HepG2 (cell line): ENCODE measurements around the gene FHIP2A. TPM values are rescaled to one million over a fixed set of nuclear protein-coding genes. Genes with fewer than 3 reads are reported as not detected.

Experiments
- ATAC-seq: fragments of 200-7000 bp; cut with Tn5 transposase; 3 replicates; pipeline ENCODE4 v1.9.1; 2020; ENCODE audit warnings: mild to moderate bottlenecking, moderate library complexity
- BruUV-seq: library from RNA; stranded (reverse); fragments of 400-500 nt; replicated peaks from 2 replicates; lab custom pipeline; 2021; lab: Mats Ljungman, UMichigan
- CTCF ChIA-PET: fragments of 300-600 bp; formaldehyde crosslinking; extraction: SDS; loops from one replicate; lab custom pipeline; 2021; ENCODE audit warnings: low total read pairs, inconsistent platforms, low intra/inter-chr PET ratio; lab: Yijun Ruan, JAX
- POLR2A ChIA-PET: fragments of 350-600 bp; sonication (Branson Sonifier 250); formaldehyde crosslinking; loops from one replicate; lab custom pipeline; 2020; ENCODE audit warnings: antibody characterized with exemption, inconsistent platforms; lab: Yijun Ruan, JAX
- DNase-seq: peaks from one replicate; pipeline ENCODE4 v3.0.0-alpha.2; 2015; ENCODE audit warnings: low spot score
- FAIRE-seq: peaks from 3 replicates; lab custom pipeline; 2011; peaks lifted over from hg19 to GRCh38; lab: Jason Lieb, UNC
- H2AFZ ChIP-seq: one replicate; pipeline ENCODE4 v1.6.1; 2011; ENCODE audit warnings: low read length, inconsistent platforms
- H3K27ac ChIP-seq: fragments of 300-600 bp; 3 replicates; pipeline ENCODE4 v1.8.0; 2011; ENCODE audit warnings: mixed run types, mild to moderate bottlenecking, mixed read lengths, low read length, inconsistent platforms; ENCODE audit not compliant: insufficient read depth; ENCODE audit errors: extremely low read length
- H3K27me3 ChIP-seq, 2 experiments: fragments of 200-600 bp in 1 of 2; 2 replicates in 1 of 2; 3 replicates in 1 of 2; pipeline versions ENCODE4 v1.6.0 to v1.8.0; 2011; ENCODE audit warnings: low read length in 2 of 2, mild to moderate bottlenecking in 2 of 2, moderate library complexity in 2 of 2, inconsistent platforms in 1 of 2; ENCODE audit not compliant: insufficient read depth in 2 of 2, control insufficient read depth in 1 of 2
- H3K36me3 ChIP-seq, 2 experiments: fragments of 200-600 bp in 1 of 2; replicated peaks in 1 of 2; 2 replicates in 1 of 2; 3 replicates in 1 of 2; pipeline versions ENCODE4 v1.5.1 to v1.8.0; 2011; ENCODE audit warnings: low read length in 2 of 2, inconsistent platforms in 1 of 2; ENCODE audit not compliant: insufficient read depth in 2 of 2, control insufficient read depth in 1 of 2
- H3K4me1 ChIP-seq: 2 replicates; pipeline ENCODE4 v1.5.1; 2012; ENCODE audit warnings: low read length, inconsistent platforms; ENCODE audit not compliant: insufficient read depth
- H3K4me2 ChIP-seq: 2 replicates; pipeline ENCODE4 v1.6.0; 2011; ENCODE audit warnings: low read depth, low read length, inconsistent platforms
- H3K4me3 ChIP-seq, 3 experiments: fragments of 200-600 bp in 1 of 3; sonication (generic), shearing (Covaris generic) in 1 of 3; replicated peaks in 1 of 3; 2 replicates each; pipeline ENCODE4 v1.5.1; 2011 to 2016; ENCODE audit warnings: low read length in 3 of 3, inconsistent platforms in 2 of 3, low read depth in 2 of 3, mild to moderate bottlenecking in 2 of 3, control low read depth in 1 of 3, mixed read lengths in 1 of 3; ENCODE audit not compliant: insufficient read depth in 1 of 3
- H3K79me2 ChIP-seq: one replicate; pipeline ENCODE4 v1.6.1; 2011; ENCODE audit warnings: low read length, inconsistent platforms; ENCODE audit not compliant: insufficient read depth
- H3K9ac ChIP-seq: 2 replicates; pipeline ENCODE4 v1.6.0; 2011; ENCODE audit warnings: mild to moderate bottlenecking, low read depth, low read length, inconsistent platforms; ENCODE audit not compliant: insufficient read depth
- H3K9me3 ChIP-seq: 2 replicates; pipeline ENCODE4 v1.5.1; 2012; ENCODE audit warnings: mild to moderate bottlenecking, low read length
- H4K20me1 ChIP-seq: 2 replicates; pipeline ENCODE4 v1.6.0; 2011; ENCODE audit warnings: inconsistent platforms, mild to moderate bottlenecking, low read length, moderate library complexity; ENCODE audit not compliant: insufficient read depth
- ATF7 ChIP-seq, 2 experiments: fragments of 450-650 bp in 1 of 2; sonication (generic) in 1 of 2; formaldehyde crosslinking in 1 of 2; IDR thresholded peaks; 2 replicates each; pipeline versions ENCODE4 v1.4.0 to v1.6.1; 2016 to 2020; ENCODE audit warnings: antibody characterized with exemption in 1 of 2, mild to moderate bottlenecking in 1 of 2, missing genetic modification reagents in 1 of 2
- GLI4 ChIP-seq: sonication (generic); formaldehyde crosslinking; IDR thresholded peaks from 2 replicates; pipeline ENCODE4 v1.5.1; 2020; ENCODE audit warnings: missing genetic modification reagents, mild to moderate bottlenecking, moderate library complexity, borderline replicate concordance
- NFYB ChIP-seq: sonication (generic); formaldehyde crosslinking; IDR thresholded peaks from 2 replicates; pipeline ENCODE4 v1.4.0; 2020; ENCODE audit warnings: missing genetic modification reagents
- PHF5A ChIP-seq: IDR thresholded peaks from one replicate; pipeline ENCODE4 v1.6.1; 2018; ENCODE audit warnings: low read depth, missing genetic modification reagents; ENCODE audit not compliant: unreplicated experiment
- ZNF124 ChIP-seq: sonication (generic); formaldehyde crosslinking; IDR thresholded peaks from 2 replicates; pipeline ENCODE4 v1.4.0; 2020; ENCODE audit warnings: missing genetic modification reagents
- ZNF224 ChIP-seq: sonication (generic); formaldehyde crosslinking; IDR thresholded peaks from 2 replicates; pipeline ENCODE4 v1.5.0; 2020; ENCODE audit warnings: mild to moderate bottlenecking, missing genetic modification reagents
- ZNF337 ChIP-seq: sonication (generic); formaldehyde crosslinking; IDR thresholded peaks from 2 replicates; pipeline ENCODE4 v1.5.1; 2020; ENCODE audit warnings: missing genetic modification reagents, low read depth, mild to moderate bottlenecking, borderline replicate concordance
- ZNF34 ChIP-seq: sonication (generic); formaldehyde crosslinking; IDR thresholded peaks from 2 replicates; pipeline ENCODE4 v1.4.0; 2020; ENCODE audit warnings: mild to moderate bottlenecking, missing genetic modification reagents, borderline replicate concordance
- ZNF530 ChIP-seq: sonication (generic); formaldehyde crosslinking; IDR thresholded peaks from 2 replicates; pipeline ENCODE4 v1.5.0; 2020; ENCODE audit warnings: low read depth, mild to moderate bottlenecking, missing genetic modification reagents
- WGBS: methylation state at CpG from one replicate; pipeline ENCODE4 v1.1.6; 2017; ENCODE audit warnings: low lambda C conversion rate; 5-methylcytosine and 5-hydroxymethylcytosine counted together
- in situ Hi-C: cut with HindIII; loops from 2 replicates; pipeline ENCODE4 v1.10.0; 2017; ENCODE audit warnings: low pct_unique_long_range_greater_than_20kb; ENCODE audit not compliant: extremely low pct_ligation_motif_present
- intact Hi-C: fragments of 100-400 bp; cut with micrococcal nuclease; formaldehyde crosslinking; loops from one replicate; pipeline ENCODE4 v1.10.0; 2022; ENCODE audit not compliant: unreplicated experiment
- polyA plus RNA-seq, 8 experiments: library from polyadenylated mRNA; depleted of rRNA in 3 of 8; stranded (reverse) in 7 of 8; unstranded in 1 of 8; fragments of >200 nt; fragmentation: Illumina TruSeq in 4 of 8; extraction: Trizol in 4 of 8; gene quantifications; 2 replicates each; pipeline versions ENCODE4 v1.2.1 to v1.2.3, GENCODE V29; 2011 to 2016; ENCODE audit warnings: low read depth in 4 of 8, missing spikeins in 1 of 8, mixed read lengths in 1 of 8; ENCODE audit not compliant: insufficient read depth in 1 of 8
- total RNA-seq, 5 experiments: library from RNA; depleted of rRNA; stranded (reverse); fragments of >200 nt; fragmentation: Illumina TruSeq; extraction: Trizol; gene quantifications; 2 replicates each; pipeline ENCODE4 v1.2.3, GENCODE V29; 2016; ENCODE audit warnings: low read depth in 1 of 5
- TF ChIP-seq, protein P1 (sequence below): sonication (generic); formaldehyde crosslinking; IDR thresholded peaks from 2 replicates; pipeline ENCODE4 v1.8.1; 2023; ENCODE audit warnings: missing genetic modification reagents, mild to moderate bottlenecking, borderline replicate concordance
- TF ChIP-seq, protein P2 (sequence below): sonication (generic); formaldehyde crosslinking; IDR thresholded peaks from 2 replicates; pipeline ENCODE4 v1.4.0; 2020; ENCODE audit warnings: missing genetic modification reagents
- TF ChIP-seq, protein P3 (sequence below): sonication (generic); formaldehyde crosslinking; IDR thresholded peaks from 2 replicates; pipeline ENCODE4 v1.4.0; 2020; ENCODE audit warnings: mild to moderate bottlenecking, missing genetic modification reagents

The FHIP2A gene
- total and polyA plus RNA-seq, 2 of the 13 experiments (the other 11 are each of a cell fraction or from before 2014, with no cell fraction given): 6.5 to 8.3 TPM

DNA sequence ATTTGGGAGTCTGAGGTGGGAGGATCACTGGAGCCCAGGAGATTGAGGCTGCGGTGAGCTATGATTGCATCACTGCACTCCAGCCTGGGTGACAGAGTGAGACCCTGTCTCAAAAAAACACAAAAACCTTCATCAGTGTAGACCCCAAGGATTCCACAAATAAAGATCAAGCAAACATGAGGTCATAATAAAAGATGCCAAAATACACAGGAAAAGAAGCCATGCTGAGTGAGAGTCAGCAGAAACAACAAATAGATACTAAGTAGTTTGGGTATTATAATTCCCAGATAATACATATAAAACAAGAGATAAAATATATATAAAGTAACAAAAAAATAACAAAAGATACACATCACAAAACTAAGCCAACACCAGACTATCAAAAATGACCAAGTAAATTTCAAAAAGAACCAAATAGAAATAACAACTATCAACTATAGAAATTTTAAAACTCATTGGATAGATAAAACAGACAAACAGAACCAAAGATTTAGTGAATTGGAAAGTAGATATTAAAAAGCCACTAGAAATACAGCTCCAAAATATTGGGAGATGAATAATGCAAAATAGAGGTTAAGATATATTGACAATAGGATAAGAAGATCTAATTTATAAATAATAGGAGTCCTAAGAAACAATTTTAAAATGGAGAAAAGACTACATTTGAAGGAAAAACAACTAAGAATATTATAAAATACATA, 48.9 kb upstream of the FHIP2A start:
- Histone ChIP-seq H3K36me3 (no peaks in the 10 kb centered on the region), H3K9me3 (no peaks in the 10 kb centered on the region), H3K79me2 (no peaks in the 10 kb centered on the region), H2AFZ (no peak overlapping the region), H3K27ac (no peak overlapping the region), H3K27me3 (peaks cover 0 to 14% of the 10 kb centered on the region in 2 experiments; a peak in 3 of 5 replicates), H4K20me1 (no peaks in the 10 kb centered on the region), H3K4me3 (no peak overlapping the region), H3K4me1 (0 out of 2 replicates have a peak, but pooled peaks cover under 1% of the 10 kb centered on the region), H3K4me2 (no peak overlapping the region), H3K9ac (no peak overlapping the region)
- ChIA-PET POLR2A (no interaction called here), CTCF (no interaction called here)
- 0% methylated on average over 1 of the region's 1 CpG for WGBS
- ATAC-seq: no peak
- in situ Hi-C loops (no loop called here), intact Hi-C loops (no loop called here)
- FAIRE-seq: no peak
- no peak for DNase-seq
- no TSS peak for BruUV-seq
- no peak for TF ChIP-seq PHF5A (CRISPR knock-in tag)
- peak; percentile 40 for TF ChIP-seq ATF7 (IDR thresholded peaks at IDR 0.05)
- no peak for TF ChIP-seq ATF7 (CRISPR knock-in tag; IDR thresholded peaks at IDR 0.05)

DNA sequence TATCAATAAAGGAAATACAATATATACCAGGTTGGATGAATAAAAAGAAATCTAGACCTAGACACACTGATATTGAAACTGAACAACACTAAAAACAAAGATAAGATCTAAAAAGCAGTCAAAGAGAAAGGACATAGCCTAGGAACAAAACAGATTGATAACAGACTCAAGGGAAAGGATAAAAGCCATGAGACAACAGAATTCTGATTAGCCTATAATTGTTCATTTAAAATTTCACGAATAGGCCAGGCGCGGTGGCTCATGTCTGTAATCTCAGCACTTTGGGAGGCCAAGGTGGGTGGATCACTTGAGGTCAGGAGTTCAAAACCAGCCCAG, 48.4 kb upstream of the FHIP2A start:
- Histone ChIP-seq H3K9ac (no peak overlapping the region), H3K79me2 (no peaks in the 10 kb centered on the region), H3K4me1 (no peaks in the 10 kb centered on the region), H3K4me2 (no peak overlapping the region), H3K9me3 (no peaks in the 10 kb centered on the region), H3K27ac (no peak overlapping the region), H3K36me3 (no peaks in the 10 kb centered on the region), H3K27me3 (peaks cover 0 to 14% of the 10 kb centered on the region in 2 experiments; a peak in 2 of 5 replicates), H2AFZ (no peak overlapping the region), H3K4me3 (no peak overlapping the region), H4K20me1 (no peaks in the 10 kb centered on the region)
- in situ Hi-C loops (no loop called here), intact Hi-C loops (no loop called here)
- 80% methylated on average over 3 of the region's 3 CpGs for WGBS
- POLR2A ChIA-PET: no interaction called here
- CTCF ChIA-PET: no interaction called here
- FAIRE-seq (no peak), ATAC-seq (no peak), DNase-seq (no peak)
- BruUV-seq: no TSS peak
- TF ChIP-seq ZNF224 (no peak), ZNF530 (CRISPR knock-in tag) (no peak), ZNF34 (no peak), ZNF124 (CRISPR knock-in tag) (no peak), NFYB (CRISPR knock-in tag) (no peak), ZNF337 (no peak), GLI4 (CRISPR knock-in tag) (no peak)
- TF ChIP-seq, protein P1, sequence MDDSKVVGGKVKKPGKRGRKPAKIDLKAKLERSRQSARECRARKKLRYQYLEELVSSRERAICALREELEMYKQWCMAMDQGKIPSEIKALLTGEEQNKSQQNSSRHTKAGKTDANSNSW (CRISPR knock-in tag): no peak
- TF ChIP-seq, protein P2, sequence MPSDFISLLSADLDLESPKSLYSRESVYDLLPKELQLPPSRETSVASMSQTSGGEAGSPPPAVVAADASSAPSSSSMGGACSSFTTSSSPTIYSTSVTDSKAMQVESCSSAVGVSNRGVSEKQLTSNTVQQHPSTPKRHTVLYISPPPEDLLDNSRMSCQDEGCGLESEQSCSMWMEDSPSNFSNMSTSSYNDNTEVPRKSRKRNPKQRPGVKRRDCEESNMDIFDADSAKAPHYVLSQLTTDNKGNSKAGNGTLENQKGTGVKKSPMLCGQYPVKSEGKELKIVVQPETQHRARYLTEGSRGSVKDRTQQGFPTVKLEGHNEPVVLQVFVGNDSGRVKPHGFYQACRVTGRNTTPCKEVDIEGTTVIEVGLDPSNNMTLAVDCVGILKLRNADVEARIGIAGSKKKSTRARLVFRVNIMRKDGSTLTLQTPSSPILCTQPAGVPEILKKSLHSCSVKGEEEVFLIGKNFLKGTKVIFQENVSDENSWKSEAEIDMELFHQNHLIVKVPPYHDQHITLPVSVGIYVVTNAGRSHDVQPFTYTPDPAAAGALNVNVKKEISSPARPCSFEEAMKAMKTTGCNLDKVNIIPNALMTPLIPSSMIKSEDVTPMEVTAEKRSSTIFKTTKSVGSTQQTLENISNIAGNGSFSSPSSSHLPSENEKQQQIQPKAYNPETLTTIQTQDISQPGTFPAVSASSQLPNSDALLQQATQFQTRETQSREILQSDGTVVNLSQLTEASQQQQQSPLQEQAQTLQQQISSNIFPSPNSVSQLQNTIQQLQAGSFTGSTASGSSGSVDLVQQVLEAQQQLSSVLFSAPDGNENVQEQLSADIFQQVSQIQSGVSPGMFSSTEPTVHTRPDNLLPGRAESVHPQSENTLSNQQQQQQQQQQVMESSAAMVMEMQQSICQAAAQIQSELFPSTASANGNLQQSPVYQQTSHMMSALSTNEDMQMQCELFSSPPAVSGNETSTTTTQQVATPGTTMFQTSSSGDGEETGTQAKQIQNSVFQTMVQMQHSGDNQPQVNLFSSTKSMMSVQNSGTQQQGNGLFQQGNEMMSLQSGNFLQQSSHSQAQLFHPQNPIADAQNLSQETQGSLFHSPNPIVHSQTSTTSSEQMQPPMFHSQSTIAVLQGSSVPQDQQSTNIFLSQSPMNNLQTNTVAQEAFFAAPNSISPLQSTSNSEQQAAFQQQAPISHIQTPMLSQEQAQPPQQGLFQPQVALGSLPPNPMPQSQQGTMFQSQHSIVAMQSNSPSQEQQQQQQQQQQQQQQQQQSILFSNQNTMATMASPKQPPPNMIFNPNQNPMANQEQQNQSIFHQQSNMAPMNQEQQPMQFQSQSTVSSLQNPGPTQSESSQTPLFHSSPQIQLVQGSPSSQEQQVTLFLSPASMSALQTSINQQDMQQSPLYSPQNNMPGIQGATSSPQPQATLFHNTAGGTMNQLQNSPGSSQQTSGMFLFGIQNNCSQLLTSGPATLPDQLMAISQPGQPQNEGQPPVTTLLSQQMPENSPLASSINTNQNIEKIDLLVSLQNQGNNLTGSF (CRISPR knock-in tag): no peak
- TF ChIP-seq, protein P3, sequence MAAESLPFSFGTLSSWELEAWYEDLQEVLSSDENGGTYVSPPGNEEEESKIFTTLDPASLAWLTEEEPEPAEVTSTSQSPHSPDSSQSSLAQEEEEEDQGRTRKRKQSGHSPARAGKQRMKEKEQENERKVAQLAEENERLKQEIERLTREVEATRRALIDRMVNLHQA: no peak
